ENCODE measurements around the gene USP6NL.

DNA sequence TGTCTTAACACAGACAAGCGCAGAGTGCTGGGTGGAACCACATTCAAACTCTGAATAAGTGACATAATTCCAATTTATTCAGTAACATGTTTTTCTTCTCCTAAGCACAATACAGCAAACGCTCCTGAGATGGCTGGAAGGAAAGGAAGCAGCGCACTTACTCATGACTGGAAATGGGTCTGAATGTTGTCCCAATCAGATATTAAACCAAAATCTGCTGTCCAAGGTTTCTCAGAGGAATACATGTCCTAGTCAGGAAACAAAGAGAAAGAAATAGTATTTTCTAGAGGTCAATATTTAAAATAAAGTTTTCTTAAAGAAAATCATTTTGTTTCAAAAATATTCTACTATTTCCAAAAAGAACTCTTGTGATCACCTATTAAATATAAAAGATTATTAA is 14.0 kb downstream of the USP6NL start:
- TF ChIP-seq POLR2A (IDR thresholded peaks at IDR 0.05) = no peak
- TF ChIP-seq, protein P1, sequence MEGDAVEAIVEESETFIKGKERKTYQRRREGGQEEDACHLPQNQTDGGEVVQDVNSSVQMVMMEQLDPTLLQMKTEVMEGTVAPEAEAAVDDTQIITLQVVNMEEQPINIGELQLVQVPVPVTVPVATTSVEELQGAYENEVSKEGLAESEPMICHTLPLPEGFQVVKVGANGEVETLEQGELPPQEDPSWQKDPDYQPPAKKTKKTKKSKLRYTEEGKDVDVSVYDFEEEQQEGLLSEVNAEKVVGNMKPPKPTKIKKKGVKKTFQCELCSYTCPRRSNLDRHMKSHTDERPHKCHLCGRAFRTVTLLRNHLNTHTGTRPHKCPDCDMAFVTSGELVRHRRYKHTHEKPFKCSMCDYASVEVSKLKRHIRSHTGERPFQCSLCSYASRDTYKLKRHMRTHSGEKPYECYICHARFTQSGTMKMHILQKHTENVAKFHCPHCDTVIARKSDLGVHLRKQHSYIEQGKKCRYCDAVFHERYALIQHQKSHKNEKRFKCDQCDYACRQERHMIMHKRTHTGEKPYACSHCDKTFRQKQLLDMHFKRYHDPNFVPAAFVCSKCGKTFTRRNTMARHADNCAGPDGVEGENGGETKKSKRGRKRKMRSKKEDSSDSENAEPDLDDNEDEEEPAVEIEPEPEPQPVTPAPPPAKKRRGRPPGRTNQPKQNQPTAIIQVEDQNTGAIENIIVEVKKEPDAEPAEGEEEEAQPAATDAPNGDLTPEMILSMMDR (IDR thresholded peaks at IDR 0.05) = no peak

Measured in lower leg skin (tissue), 3 donors.